Keratinocyte (primary cell): ENCODE data around the gene TMEM86A. TPM values are rescaled to one million over a fixed set of nuclear protein-coding genes. Genes with fewer than 3 reads are reported as not detected.

Experiments
- DNase-seq: peaks from one replicate; pipeline ENCODE4 v3.0.0-alpha.2; 2011; ENCODE audit warnings: low read depth, missing footprints, low spot score
- FAIRE-seq: peaks from 2 replicates; lab custom pipeline; 2011; peaks lifted over from hg19 to GRCh38; lab: Jason Lieb, UNC
- H2AFZ ChIP-seq: 2 replicates; pipeline ENCODE4 v1.6.0; 2012; ENCODE audit warnings: low read length, control low read depth, inconsistent platforms; ENCODE audit not compliant: control insufficient read depth
- H3K27ac ChIP-seq: 2 replicates; pipeline ENCODE4 v1.5.1; 2011; ENCODE audit warnings: low read length; ENCODE audit not compliant: control insufficient read depth, insufficient read depth
- H3K27me3 ChIP-seq: 3 replicates; pipeline ENCODE4 v1.6.0; 2011; ENCODE audit warnings: low read length; ENCODE audit not compliant: control insufficient read depth, insufficient read depth; ENCODE audit errors: extremely low read depth
- H3K36me3 ChIP-seq, 2 experiments: 2 replicates in 1 of 2; 3 replicates in 1 of 2; pipeline ENCODE4 v1.5.1; 2011; ENCODE audit warnings: low read length in 2 of 2, mild to moderate bottlenecking in 1 of 2; ENCODE audit not compliant: control insufficient read depth in 2 of 2, insufficient read depth in 2 of 2; ENCODE audit errors: extremely low read depth in 1 of 2
- H3K4me1 ChIP-seq: 3 replicates; pipeline ENCODE4 v1.5.1; 2011; ENCODE audit warnings: low read length; ENCODE audit not compliant: control insufficient read depth, insufficient read depth; ENCODE audit errors: extremely low read depth
- H3K4me2 ChIP-seq: 3 replicates; pipeline ENCODE4 v1.6.0; 2011; ENCODE audit warnings: low read depth, low read length; ENCODE audit not compliant: control insufficient read depth, insufficient read depth; ENCODE audit errors: extremely low read depth
- H3K4me3 ChIP-seq, 3 experiments: fragments of 200-600 bp in 1 of 3; sonication (generic) in 1 of 3; 2 replicates in 2 of 3; 3 replicates in 1 of 3; pipeline ENCODE4 v1.5.1; 2011 to 2016; ENCODE audit warnings: low read length in 3 of 3, mild to moderate bottlenecking in 3 of 3, control low read depth in 2 of 3, inconsistent platforms in 1 of 3, low read depth in 1 of 3, mixed read lengths in 1 of 3, mixed run types in 1 of 3, moderate library complexity in 1 of 3; ENCODE audit not compliant: control insufficient read depth in 2 of 3, insufficient read depth in 2 of 3; ENCODE audit errors: extremely low read depth in 1 of 3
- H3K79me2 ChIP-seq: 2 replicates; pipeline ENCODE4 v1.6.0; 2012; ENCODE audit warnings: low read length; ENCODE audit not compliant: control insufficient read depth, insufficient read depth
- H3K9ac ChIP-seq: 3 replicates; pipeline ENCODE4 v1.6.0; 2011; ENCODE audit warnings: low read length; ENCODE audit not compliant: control insufficient read depth, insufficient read depth; ENCODE audit errors: extremely low read depth
- H3K9me1 ChIP-seq: 3 replicates; pipeline ENCODE4 v1.6.0; 2011; ENCODE audit warnings: low read length; ENCODE audit not compliant: control insufficient read depth, insufficient read depth; ENCODE audit errors: extremely low read depth
- H3K9me3 ChIP-seq: 2 replicates; pipeline ENCODE4 v1.5.1; 2012; ENCODE audit warnings: low read depth, low read length; ENCODE audit not compliant: control insufficient read depth
- H4K20me1 ChIP-seq: 3 replicates; pipeline ENCODE4 v1.6.0; 2011; ENCODE audit warnings: low read length; ENCODE audit not compliant: control insufficient read depth, insufficient read depth; ENCODE audit errors: extremely low read depth
- CTCF ChIP-seq, 3 experiments: IDR thresholded peaks in 1 of 3; conservative IDR thresholded peaks in 1 of 3; optimal IDR thresholded peaks in 1 of 3; 2 replicates in 2 of 3; 3 replicates in 1 of 3; pipeline versions ENCODE3 to v1.5.1; 2011; ENCODE audit warnings: low read length in 3 of 3, mild to moderate bottlenecking in 3 of 3, moderate library complexity in 2 of 3, control low read depth in 1 of 3, inconsistent platforms in 1 of 3; ENCODE audit not compliant: insufficient read depth in 2 of 3; ENCODE audit errors: extremely low read depth in 1 of 3
- EZH2 ChIP-seq: IDR thresholded peaks from one replicate; pipeline ENCODE4 v1.6.1; 2012; ENCODE audit warnings: inconsistent platforms, mild to moderate bottlenecking, low read length, moderate library complexity
- dilution Hi-C: fragments of 300-500 bp; cut with MboI; formaldehyde crosslinking; loops from one replicate; pipeline ENCODE4 v1.7.0; 2020; ENCODE audit warnings: low sequenced_read_pairs; ENCODE audit not compliant: extremely low pct_ligation_motif_present
- polyA plus RNA-seq, 5 experiments: library from polyadenylated mRNA; depleted of rRNA in 3 of 5; stranded (reverse) in 3 of 5; stranded (forward) in 1 of 5; unstranded in 1 of 5; fragments of >200 nt; gene quantifications; 1 replicate in 1 of 5; 2 replicates in 3 of 5; 3 replicates in 1 of 5; pipeline versions ENCODE4 v1.2.1 to v1.2.3, GENCODE V29; 2011 to 2012; ENCODE audit warnings: missing spikeins in 2 of 5, low read depth in 1 of 5, low replicate concordance in 1 of 5

The TMEM86A gene
- polyA plus RNA-seq, 1 donor (not counting 4 experiments of a cell fraction or from before 2014, with no cell fraction given) = 2.5 TPM

DNA sequence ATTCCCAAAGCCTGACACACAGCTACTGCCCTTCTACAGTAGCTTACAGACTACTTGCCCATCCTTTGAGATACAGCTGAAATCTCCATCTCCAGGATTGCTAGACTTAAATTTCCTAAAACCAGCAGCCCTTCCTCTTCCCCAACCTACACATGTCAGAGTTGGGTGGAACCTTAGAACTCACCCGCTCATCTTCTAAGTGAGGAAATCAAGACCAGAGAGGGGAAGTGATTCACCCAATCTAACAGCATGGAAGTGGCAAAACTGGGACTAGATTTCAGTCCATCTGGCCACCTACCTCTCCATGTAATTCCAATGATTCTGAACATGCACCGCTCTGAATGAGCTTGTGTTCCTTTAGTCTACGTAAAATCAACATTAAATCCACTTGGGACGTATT is 1.0 kb upstream of the TMEM86A start:
- no peak overlapping the region for H3K4me2 ChIP-seq
- no peaks in the 10 kb centered on the region for H3K79me2 ChIP-seq
- peaks cover 32% of the 10 kb centered on the region for H3K4me1 ChIP-seq
- no peak overlapping the region for H3K27ac ChIP-seq
- H2AFZ ChIP-seq = no peak overlapping the region
- TF ChIP-seq EZH2 = no peak
- TF ChIP-seq CTCF (optimal IDR thresholded peaks at IDR 0.05 in 1 of 3, IDR thresholded peaks at IDR 0.05 in 1 of 3, conservative IDR thresholded peaks at IDR 0.05 in 1 of 3; ENCODE audit: extremely low read depth in 1 of 3, insufficient read depth in 2 of 3, low read length in 3 of 3) = no peak
- peaks cover 0 to 2% of the 10 kb centered on the region in 2 experiments for H3K36me3 ChIP-seq
- H3K9ac ChIP-seq = no peak overlapping the region
- H4K20me1 ChIP-seq = no peaks in the 10 kb centered on the region
- FAIRE-seq (no peak), DNase-seq (no peak)
- H3K4me3 ChIP-seq = no peak overlapping the region
- no peaks in the 10 kb centered on the region for H3K27me3 ChIP-seq
- no peaks in the 10 kb centered on the region for H3K9me1 ChIP-seq
- no peaks in the 10 kb centered on the region for H3K9me3 ChIP-seq
- dilution Hi-C loops = no loop called here

DNA sequence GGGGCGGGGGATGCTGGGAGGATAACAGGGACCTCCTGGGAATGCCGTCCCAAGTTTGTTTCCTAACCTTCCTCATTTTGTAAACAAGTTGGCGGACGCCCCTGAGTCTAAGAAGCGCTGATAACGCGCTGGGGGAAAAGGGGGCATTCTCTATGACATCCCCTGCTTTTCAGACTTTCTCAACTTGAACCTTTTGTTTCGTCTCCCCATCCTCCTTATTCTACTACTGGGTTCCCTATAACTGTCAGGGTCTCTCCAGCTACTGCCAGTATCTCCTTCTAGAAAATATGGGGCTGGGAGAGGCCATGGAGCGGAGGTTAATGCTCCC is 654 bp downstream of the TMEM86A start:
- H3K9me3 ChIP-seq = no peaks in the 10 kb centered on the region
- no peaks in the 10 kb centered on the region for H3K79me2 ChIP-seq
- H3K9me1 ChIP-seq = no peaks in the 10 kb centered on the region
- H3K27me3 ChIP-seq = no peaks in the 10 kb centered on the region
- H3K4me2 ChIP-seq = peak overlapping the region; percentile 80
- H3K36me3 ChIP-seq = peaks cover 0 to 5% of the 10 kb centered on the region in 2 experiments
- dilution Hi-C loops = no loop called here
- no peak for TF ChIP-seq CTCF (optimal IDR thresholded peaks at IDR 0.05 in 1 of 3, IDR thresholded peaks at IDR 0.05 in 1 of 3, conservative IDR thresholded peaks at IDR 0.05 in 1 of 3; ENCODE audit: extremely low read depth in 1 of 3, insufficient read depth in 2 of 3, low read length in 3 of 3)
- no peak for TF ChIP-seq EZH2
- H3K27ac ChIP-seq = no peak overlapping the region
- H3K4me3 ChIP-seq = peak overlapping the region; percentile 55 to 74 (median 72)
- H2AFZ ChIP-seq = peak overlapping the region; percentile 41
- H4K20me1 ChIP-seq = no peaks in the 10 kb centered on the region
- H3K4me1 ChIP-seq = peaks cover 28% of the 10 kb centered on the region
- H3K9ac ChIP-seq = peak overlapping the region; percentile 49
- DNase-seq = no peak
- no peak for FAIRE-seq
